HG03064 (cell line): Measurements from ENCODE around the gene KAT7.

Source experiments
- ATAC-seq: cut with Tn5 transposase; IDR thresholded peaks from one replicate; pipeline ENCODE4 v1.9.1; 2021; ENCODE audit warnings: low read depth; ENCODE audit not compliant: unreplicated experiment

Gene KAT7

GRCh38 chr17:49862781-49863331, 74.4 kb downstream of the KAT7 start:
- ATAC-seq, result no peak

GRCh38 chr17:49866019-49866380, 77.5 kb downstream of the KAT7 start:
- no peak for ATAC-seq

GRCh38 chr17:49866882-49867413, 78.5 kb downstream of the KAT7 start:
- ATAC-seq, result no peak

- ATAC-seq, result no peak
Measured at GRCh38 chr17:49869038-49869374, 80.5 kb downstream of the KAT7 start.

- no peak for ATAC-seq
Measured at GRCh38 chr17:49870298-49870697, 81.8 kb downstream of the KAT7 start.

- ATAC-seq, result no peak
Measured at GRCh38 chr17:49871211-49871610, 82.7 kb downstream of the KAT7 start.

- no peak for ATAC-seq
Measured at GRCh38 chr17:49872754-49873377, 84.4 kb downstream of the KAT7 start.

- ATAC-seq, result no peak
Measured at GRCh38 chr17:49873466-49873865, 85.0 kb downstream of the KAT7 start.

GRCh38 chr17:49873926-49874325, 85.4 kb downstream of the KAT7 start:
- no peak for ATAC-seq

GRCh38 chr17:49874911-49875310, 86.4 kb downstream of the KAT7 start:
- no peak for ATAC-seq

- no peak for ATAC-seq
Measured at GRCh38 chr17:49875685-49876084, 87.2 kb downstream of the KAT7 start.

GRCh38 chr17:49878931-49879904, 90.7 kb downstream of the KAT7 start:
- ATAC-seq, result no peak

GRCh38 chr17:49880291-49881053, 92.0 kb downstream of the KAT7 start:
- no peak for ATAC-seq

- no peak for ATAC-seq
Measured at GRCh38 chr17:49881054-49881402, 92.5 kb downstream of the KAT7 start.

GRCh38 chr17:49882434-49882833, 94.0 kb downstream of the KAT7 start:
- no peak for ATAC-seq
